Endothelial cell of umbilical vein (primary cell): ENCODE results near the gene RGPD4. TPM values are rescaled to one million over a fixed set of nuclear protein-coding genes. Genes with fewer than 3 reads are reported as not detected.

Experiments used
- BruUV-seq: library from RNA; stranded (reverse); fragments of 400-500 nt; replicated peaks from 2 replicates; lab custom pipeline; 2021; lab: Mats Ljungman, UMichigan
- CTCF ChIA-PET: fragments of 300-600, 350-600 bp; sonication (Branson Sonifier 250); formaldehyde crosslinking; loops from one replicate; lab custom pipeline; 2021; ENCODE audit warnings: antibody characterized with exemption, inconsistent platforms; lab: Charles Lee
- POLR2A ChIA-PET: fragments of 300-600, 350-600 bp; sonication (Branson Sonifier 250); formaldehyde crosslinking; loops from one replicate; lab custom pipeline; 2021; ENCODE audit warnings: antibody characterized with exemption, inconsistent platforms; lab: Charles Lee
- DNase-seq: peaks from one replicate; pipeline ENCODE4 v3.0.0-alpha.2; 2011; ENCODE audit warnings: low read depth, low spot score
- FAIRE-seq: peaks from 2 replicates; lab custom pipeline; 2011; peaks lifted over from hg19 to GRCh38; lab: Jason Lieb, UNC
- H2AFZ ChIP-seq: 2 replicates; pipeline ENCODE4 v1.6.0; 2012; ENCODE audit warnings: low read depth, low read length, control low read depth, inconsistent platforms
- H3K27ac ChIP-seq: 2 replicates; pipeline ENCODE4 v1.5.1; 2011; ENCODE audit warnings: low read depth, mild to moderate bottlenecking, control low read depth, low read length, moderate library complexity; ENCODE audit not compliant: insufficient read depth
- H3K27me3 ChIP-seq, 2 experiments: 2 replicates each; pipeline versions ENCODE4 v1.6.0 to v1.6.1; 2011; ENCODE audit warnings: low read length in 2 of 2, mixed read lengths in 1 of 2; ENCODE audit not compliant: control insufficient read depth in 2 of 2, insufficient read depth in 2 of 2
- H3K36me3 ChIP-seq, 2 experiments: 2 replicates in 1 of 2; 3 replicates in 1 of 2; pipeline ENCODE4 v1.5.1; 2011; ENCODE audit warnings: low read length in 2 of 2, mild to moderate bottlenecking in 1 of 2, moderate library complexity in 1 of 2; ENCODE audit not compliant: control insufficient read depth in 2 of 2, insufficient read depth in 2 of 2; ENCODE audit errors: extremely low read depth in 1 of 2
- H3K4me1 ChIP-seq: 3 replicates; pipeline ENCODE4 v1.5.1; 2011; ENCODE audit warnings: mild to moderate bottlenecking, low read length; ENCODE audit not compliant: control insufficient read depth, insufficient read depth; ENCODE audit errors: extremely low read depth
- H3K4me2 ChIP-seq: 2 replicates; pipeline ENCODE4 v1.6.1; 2011; ENCODE audit warnings: low read length, control low read depth, mixed read lengths; ENCODE audit not compliant: insufficient read depth
- H3K4me3 ChIP-seq, 3 experiments: fragments of 200-600 bp in 1 of 3; sonication (generic), shearing (Covaris generic) in 1 of 3; replicated peaks in 1 of 3; 2 replicates each; pipeline ENCODE4 v1.5.1; 2011 to 2016; ENCODE audit warnings: control low read depth in 3 of 3, low read length in 3 of 3, mild to moderate bottlenecking in 2 of 3, inconsistent platforms in 1 of 3, low read depth in 1 of 3, moderate library complexity in 1 of 3; ENCODE audit not compliant: insufficient read depth in 1 of 3
- H3K79me2 ChIP-seq: 2 replicates; pipeline ENCODE4 v1.6.0; 2012; ENCODE audit warnings: low read length, inconsistent platforms; ENCODE audit not compliant: control insufficient read depth, insufficient read depth
- H3K9ac ChIP-seq: replicated peaks from 2 replicates; pipeline ENCODE3; 2011; ENCODE audit warnings: low read length, control low read depth; ENCODE audit not compliant: insufficient read depth; ENCODE audit errors: extremely low read depth
- H3K9me1 ChIP-seq: replicated peaks from 3 replicates; pipeline ENCODE4 v1.6.0; 2011; ENCODE audit warnings: mild to moderate bottlenecking, low read length; ENCODE audit not compliant: control insufficient read depth, insufficient read depth; ENCODE audit errors: extremely low read depth
- H3K9me3 ChIP-seq: replicated peaks from 2 replicates; pipeline ENCODE4 v1.5.1; 2012; ENCODE audit warnings: low read length, inconsistent platforms; ENCODE audit not compliant: control insufficient read depth, insufficient read depth
- H4K20me1 ChIP-seq: replicated peaks from 2 replicates; pipeline ENCODE3; 2011; ENCODE audit warnings: mild to moderate bottlenecking, low read length; ENCODE audit not compliant: control insufficient read depth, insufficient read depth; ENCODE audit errors: extremely low read depth
- CTCF ChIP-seq, 2 donors: IDR thresholded peaks; 1 replicate in 1 of 2; 2 replicates in 1 of 2; pipeline ENCODE4 v1.5.1; 2011; ENCODE audit warnings: low read length in 2 of 2, mild to moderate bottlenecking in 2 of 2, moderate library complexity in 2 of 2, control low read depth in 1 of 2, inconsistent platforms in 1 of 2, low read depth in 1 of 2; ENCODE audit not compliant: insufficient read depth in 1 of 2; ENCODE audit errors: extremely low read depth in 1 of 2
- EZH2 ChIP-seq: IDR thresholded peaks from 2 replicates; pipeline ENCODE4 v1.6.1; 2012; ENCODE audit warnings: borderline replicate concordance, low read depth, mild to moderate bottlenecking, moderate library complexity, low read length, inconsistent platforms; ENCODE audit not compliant: severe bottlenecking
- FOS ChIP-seq: IDR thresholded peaks from 2 replicates; pipeline ENCODE4 v1.6.1; 2011; ENCODE audit warnings: mild to moderate bottlenecking, low read length, moderate library complexity, borderline replicate concordance; ENCODE audit not compliant: insufficient read depth
- GATA2 ChIP-seq: IDR thresholded peaks from 2 replicates; pipeline ENCODE4 v1.7.0; 2011; ENCODE audit warnings: low read depth, mild to moderate bottlenecking, moderate library complexity, mixed read lengths, low read length; ENCODE audit not compliant: insufficient read length, insufficient read depth
- JUN ChIP-seq: IDR thresholded peaks from 2 replicates; pipeline ENCODE4 v1.6.1; 2011; ENCODE audit warnings: borderline replicate concordance, low read depth; ENCODE audit not compliant: insufficient read length, insufficient read depth
- MAX ChIP-seq: IDR thresholded peaks from 2 replicates; pipeline ENCODE4 v1.6.1; 2011; ENCODE audit not compliant: insufficient read depth, insufficient read length
- MYC ChIP-seq: IDR thresholded peaks from one replicate; pipeline ENCODE4 v1.6.1; 2011; ENCODE audit warnings: mild to moderate bottlenecking, low read depth, low read length
- POLR2A ChIP-seq: IDR thresholded peaks from 2 replicates; pipeline ENCODE4 v1.6.1; 2012; ENCODE audit warnings: low read depth, mild to moderate bottlenecking, control low read depth, low read length
- POLR2AphosphoS5 ChIP-seq: IDR thresholded peaks from 2 replicates; pipeline ENCODE4 v1.6.1; 2012; ENCODE audit warnings: low read depth, mild to moderate bottlenecking, control low read depth, low read length, moderate library complexity; ENCODE audit not compliant: insufficient read depth
- dilution Hi-C: fragments of 300-500 bp; cut with MboI; formaldehyde crosslinking; loops from one replicate; pipeline ENCODE4 v1.15.0; 2019; ENCODE audit warnings: low sequenced_read_pairs; ENCODE audit not compliant: extremely low pct_ligation_motif_present
- intact Hi-C: fragments of 100-400 bp; cut with micrococcal nuclease; formaldehyde crosslinking; loops from one replicate; pipeline ENCODE4 v1.10.0; 2022
- polyA plus RNA-seq, 4 experiments: library from polyadenylated mRNA; depleted of rRNA in 3 of 4; stranded (reverse) in 3 of 4; unstranded in 1 of 4; fragments of >200 nt; gene quantifications; 2 replicates each; pipeline versions ENCODE4 v1.2.1 to v1.2.3, GENCODE V29; 2011 to 2012; ENCODE audit warnings: missing spikeins in 1 of 4
- total RNA-seq: library from RNA; stranded (reverse); gene quantifications from 2 replicates; pipeline ENCODE4 v1.2.3, GENCODE V29; 2021

RGPD4 gene
- total and polyA plus RNA-seq, 2 donors (not counting 3 experiments of a cell fraction or from before 2014, with no cell fraction given): not detected

GRCh38 chr2:107817378-107817777 is 9.3 kb upstream of the RGPD4 start:
- Histone ChIP-seq H4K20me1 (no peaks in the 10 kb centered on the region), H3K9me1 (no peaks in the 10 kb centered on the region), H3K4me1 (no peaks in the 10 kb centered on the region), H3K36me3 (no peaks in the 10 kb centered on the region), H3K9me3 (no peaks in the 10 kb centered on the region), H2AFZ (no peak overlapping the region), H3K9ac (no peak overlapping the region), H3K79me2 (no peaks in the 10 kb centered on the region), H3K4me2 (no peak overlapping the region), H3K27me3 (no peaks in the 10 kb centered on the region), H3K4me3 (no peak overlapping the region), H3K27ac (no peak overlapping the region)
- ChIA-PET CTCF (no interaction called here), POLR2A (no interaction called here)
- FAIRE-seq: no peak
- no peak for DNase-seq
- no peak for TF ChIP-seq FOS
- no peak for TF ChIP-seq POLR2A
- no peak for TF ChIP-seq EZH2
- no peak for TF ChIP-seq CTCF (IDR thresholded peaks at IDR 0.05; ENCODE audit: extremely low read depth in 1 of 2, insufficient read depth in 1 of 2, low read depth in 1 of 2, low read length in 2 of 2)
- no peak for TF ChIP-seq POLR2AphosphoS5
- no peak for TF ChIP-seq GATA2
- TF ChIP-seq JUN: no peak
- no peak for TF ChIP-seq MAX
- TF ChIP-seq MYC: no peak
- BruUV-seq: no TSS peak
- intact Hi-C loops: no loop called here
- dilution Hi-C loops: no loop called here
